Frontal cortex (tissue), 4 donors: ENCODE measurements around the gene MTMR11. TPM values are rescaled to one million over a fixed set of nuclear protein-coding genes. Genes with fewer than 3 reads are reported as not detected.
A peak's percentile ranks its signal among the peaks of the same experiment; 100 is the strongest.

Experiments
- DNase-seq, 2 donors: peaks; one replicate each; pipeline ENCODE4 v3.0.0; 2012; ENCODE audit warnings: low spot score in 2 of 2
- FAIRE-seq: peaks from 2 replicates; lab custom pipeline; 2012; peaks lifted over from hg19 to GRCh38; lab: Jason Lieb, UNC
- total RNA-seq: library from RNA; depleted of rRNA; stranded (reverse); fragments of >200 nt; gene quantifications from one replicate; pipeline ENCODE4 v1.2.3, GENCODE V29; 2014
- donor health status: control.
- donor health status: control.
- donor health status: control.

Gene MTMR11
- total RNA-seq, 1 donor from 2014 or later, result 2.0 TPM

DNA sequence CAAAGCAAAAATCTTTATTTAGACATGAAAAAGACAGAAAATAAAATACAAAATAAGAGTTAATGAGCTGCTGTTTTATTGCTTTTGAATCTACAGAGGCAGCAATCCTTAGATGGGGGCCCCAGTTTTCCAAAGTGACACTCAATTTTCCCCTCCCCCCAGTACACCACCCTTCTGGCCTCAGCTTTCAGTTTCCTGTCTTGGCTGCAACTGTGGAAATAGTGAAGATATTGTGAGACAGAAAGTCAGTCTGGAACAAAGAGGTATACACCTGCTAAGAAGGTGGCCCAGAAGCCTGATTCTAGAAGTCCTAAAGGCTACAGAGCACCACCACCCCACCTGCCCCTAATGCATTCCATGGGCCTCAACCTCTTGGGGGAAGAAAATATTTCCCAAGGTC, 1.1 kb upstream of the MTMR11 start:
- FAIRE-seq (no peak), DNase-seq (no peak)

GRCh38 chr1:149936992-149937705, 470 bp upstream of the MTMR11 start:
- FAIRE-seq (no peak), DNase-seq (no peak)

GRCh38 chr1:149934356-149934755, 2.3 kb downstream of the MTMR11 start:
- no peak for FAIRE-seq

GRCh38 chr1:149933208-149933607, 3.5 kb downstream of the MTMR11 start:
- FAIRE-seq, result no peak

More at GRCh38 chr1:149934356-149934755, 2.3 kb downstream of the MTMR11 start:
- no peak for DNase-seq

DNA sequence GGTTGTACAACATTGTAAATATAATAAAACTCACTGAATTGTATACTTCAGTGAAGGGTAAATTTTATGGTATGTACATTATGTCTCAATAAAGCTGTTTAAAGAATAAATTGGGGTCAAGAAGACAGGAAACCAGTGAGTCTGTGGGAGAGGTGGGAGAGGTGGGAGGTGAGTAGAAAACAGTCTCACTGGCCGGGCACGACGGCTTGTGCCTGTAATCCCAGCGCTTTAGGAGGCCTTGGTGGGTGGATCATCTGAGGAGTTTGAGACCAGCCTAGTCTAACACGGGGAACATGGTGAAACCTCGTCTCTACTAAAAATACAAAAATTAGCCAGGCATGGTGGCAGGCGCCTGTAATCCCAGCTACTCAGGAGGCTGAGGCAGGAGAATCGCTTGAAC, 4.2 kb downstream of the MTMR11 start:
- FAIRE-seq, result no peak
- DNase-seq, result no peak

More at GRCh38 chr1:149933208-149933607, 3.5 kb downstream of the MTMR11 start:
- DNase-seq, result no peak

DNA sequence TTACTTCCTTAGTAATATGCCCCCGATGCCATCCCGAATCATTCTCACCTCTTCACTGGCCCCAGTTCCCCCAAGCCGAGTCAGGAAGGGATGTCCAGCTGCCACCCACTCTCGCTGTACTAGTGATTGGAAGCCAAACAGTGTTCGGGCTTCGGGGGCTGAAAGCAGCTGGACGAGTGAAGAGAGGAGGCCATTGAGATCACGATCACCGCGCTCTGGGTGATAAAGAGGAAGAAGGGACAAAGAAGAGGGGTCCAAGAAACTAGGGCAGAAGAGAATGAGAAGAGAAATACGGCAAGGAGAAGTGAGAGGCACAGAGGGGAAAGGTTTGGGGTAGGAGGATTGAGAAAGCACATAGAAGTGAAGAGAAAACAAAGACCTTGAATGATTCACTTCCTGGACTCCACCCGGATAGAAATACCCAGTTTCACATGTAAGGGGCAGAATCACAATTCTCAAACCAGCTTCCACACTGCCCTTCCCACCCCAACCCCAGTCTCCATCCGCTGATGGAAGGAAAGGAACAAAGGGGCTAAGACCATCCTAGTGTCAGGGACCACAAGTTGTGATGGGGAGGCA, 5.4 kb downstream of the MTMR11 start:
- DNase-seq, result no peak
- no peak for FAIRE-seq

- no peak for FAIRE-seq
These were observed 6.8 kb downstream of the MTMR11 start for GRCh38 chr1:149929856-149930255.

DNA sequence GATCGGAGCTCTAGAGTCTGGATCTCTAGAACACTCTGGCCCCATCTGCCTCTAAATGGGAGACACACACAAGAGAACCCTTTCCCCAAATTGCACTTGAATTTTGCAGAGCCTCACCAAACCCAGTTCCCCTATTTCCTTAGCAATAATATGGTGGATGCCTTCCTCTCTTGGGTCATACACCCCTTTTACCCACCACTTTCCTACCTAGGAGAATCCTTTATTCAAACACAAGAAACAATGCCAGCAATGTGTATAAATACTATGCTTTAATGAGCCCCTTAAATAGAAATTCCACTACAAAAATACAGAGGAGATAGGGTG, 8.3 kb downstream of the MTMR11 start:
- FAIRE-seq (no peak), DNase-seq (no peak)

More at GRCh38 chr1:149929856-149930255, 6.8 kb downstream of the MTMR11 start:
- DNase-seq, result no peak

DNA sequence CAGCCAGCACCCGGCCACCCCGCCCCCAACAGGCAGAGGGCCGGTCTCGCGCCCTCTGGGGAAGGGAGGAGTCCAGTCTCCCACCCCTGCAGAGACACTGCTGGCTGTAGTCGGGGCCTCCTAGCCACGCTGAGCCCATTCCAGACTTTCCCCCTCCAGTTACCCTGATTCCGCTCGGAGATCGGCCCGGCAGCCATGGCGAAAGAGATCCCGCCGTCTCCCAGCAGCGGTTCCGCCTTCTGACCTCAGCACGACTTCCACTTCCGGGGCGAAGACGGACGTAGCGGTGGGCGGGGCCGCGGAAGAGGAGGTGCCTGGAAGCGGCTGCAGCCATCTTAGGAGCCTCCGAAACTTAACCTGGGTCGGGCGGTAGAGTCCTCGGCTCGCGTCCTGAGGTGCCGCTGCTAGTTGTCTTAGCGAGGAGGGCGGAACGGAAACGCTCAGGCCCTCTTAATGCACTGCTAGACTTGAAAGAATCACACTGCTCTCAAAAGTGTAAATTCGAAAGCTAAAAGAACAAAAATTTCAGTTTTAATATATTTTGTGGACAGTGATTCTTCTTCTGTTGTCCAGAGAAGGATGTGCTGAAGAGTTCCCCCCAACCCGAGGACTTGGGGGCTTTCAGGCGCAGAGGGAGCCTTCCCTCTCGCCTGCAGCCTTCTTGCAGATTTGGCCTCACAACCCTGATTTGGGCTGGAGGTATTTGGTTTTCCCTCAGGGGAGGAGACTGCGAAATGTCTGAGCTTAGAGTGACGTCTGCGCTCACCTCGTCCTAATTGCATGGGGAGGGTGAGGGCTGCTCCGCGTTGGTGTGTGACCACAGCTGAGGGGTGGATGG, 8.9 kb downstream of the MTMR11 start, which contains the start of gene SF3B4:
Gene SF3B4, minus strand, starts transcription at position 241 of the 838 bp plus-strand sequence. Its CDS starts 44 bp downstream, at position 197.
- FAIRE-seq (no peak), DNase-seq (peak; percentile 76 to 88)

GRCh38 chr1:149927056-149927562, 9.6 kb downstream of the MTMR11 start:
- DNase-seq (no peak), FAIRE-seq (no peak)

GRCh38 chr1:149926296-149926695, 10.4 kb downstream of the MTMR11 start:
- DNase-seq, result no peak
- no peak for FAIRE-seq

DNA sequence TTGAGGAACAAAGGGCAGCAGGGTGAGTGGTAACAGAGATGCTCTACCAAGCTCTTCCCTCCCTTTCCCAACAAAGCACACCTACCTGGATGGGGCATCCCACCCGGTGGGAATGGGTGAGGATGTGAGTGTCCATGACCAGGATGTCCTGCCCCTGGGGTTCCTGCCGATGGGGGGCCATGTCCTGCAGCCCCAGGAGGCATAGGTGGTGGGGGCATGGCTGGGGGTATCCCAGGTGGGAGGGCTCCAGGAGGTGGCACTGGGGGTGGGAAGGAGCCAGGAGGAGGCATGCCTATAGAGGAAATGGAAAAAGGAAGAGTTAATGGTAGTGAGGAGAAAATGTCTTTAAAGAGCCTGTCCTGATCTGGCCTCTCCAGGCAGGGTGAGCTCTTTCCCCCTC, 10.9 kb downstream of the MTMR11 start:
- no peak for FAIRE-seq

GRCh38 chr1:149925345-149925744, 11.3 kb downstream of the MTMR11 start:
- no peak for FAIRE-seq
- no peak for DNase-seq

More for the DNA sequence above, 10.9 kb downstream of the MTMR11 start:
- DNase-seq, result no peak

DNA sequence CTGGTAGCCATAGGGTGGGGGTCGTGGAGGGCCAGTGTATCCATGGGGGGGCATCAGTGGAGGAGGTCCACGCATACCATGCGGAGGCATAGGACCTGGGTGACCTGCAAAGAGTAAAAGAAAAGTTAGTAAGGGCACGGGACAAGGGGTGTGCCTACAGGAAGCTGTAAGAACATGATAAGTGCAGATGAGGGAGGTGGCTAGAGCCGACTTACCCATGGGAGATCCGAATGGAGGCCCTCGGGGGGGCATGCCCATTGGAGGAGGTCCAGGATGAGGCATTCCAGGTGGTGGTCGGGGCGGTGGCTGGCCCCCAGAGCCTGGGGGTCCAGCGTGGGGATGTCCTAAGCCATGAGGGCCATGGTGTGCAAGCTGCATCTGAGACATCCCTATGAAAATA, 13.1 kb downstream of the MTMR11 start:
- DNase-seq, result no peak
- no peak for FAIRE-seq

- no peak for FAIRE-seq
- DNase-seq, result peak; percentile 50 to 76
These were observed 19.0 kb downstream of the MTMR11 start, which contains the start of gene SV2A for GRCh38 chr1:149917571-149918144. SV2A (minus strand) TSS chr1:149917844; CDS start chr1:149913840, 4,004 bp downstream.

GRCh38 chr1:149916898-149917252, 19.8 kb downstream of the MTMR11 start:
- FAIRE-seq (no peak), DNase-seq (no peak)

DNA sequence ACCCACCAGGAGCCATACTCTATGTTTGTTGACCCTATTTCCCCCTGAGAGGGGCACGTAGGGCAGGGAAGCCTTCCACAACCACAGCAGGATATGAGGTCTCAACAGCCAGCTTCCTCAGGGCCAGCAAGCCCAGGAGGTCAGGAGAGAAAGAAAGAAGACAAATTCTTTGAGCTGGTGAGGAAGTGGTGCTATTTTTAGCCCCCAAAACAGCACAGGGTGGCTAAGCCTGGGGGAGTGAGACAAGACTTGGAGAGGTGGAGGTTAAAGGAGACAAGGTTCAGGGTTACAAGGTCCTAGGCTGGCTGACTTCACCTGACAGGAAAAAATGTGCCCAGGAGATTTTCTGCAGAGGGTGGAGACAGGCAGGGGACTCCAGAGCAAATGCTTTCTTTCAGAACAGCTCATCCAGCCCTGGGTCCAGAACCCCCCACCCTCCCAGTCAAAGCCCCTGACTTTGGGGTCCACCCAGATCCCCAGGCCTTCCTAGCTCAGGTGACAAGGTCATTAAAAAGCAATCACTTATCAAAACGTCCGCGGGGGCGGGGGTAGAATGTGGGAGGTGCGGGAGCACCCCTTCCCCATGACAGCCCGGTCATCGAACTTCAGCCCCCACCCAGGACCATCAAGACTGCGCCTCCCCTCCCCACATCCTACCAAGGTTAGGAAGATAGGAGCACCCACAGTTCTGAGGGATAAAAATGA, 20.3 kb downstream of the MTMR11 start:
- DNase-seq, result no peak
- FAIRE-seq, result no peak

GRCh38 chr1:149915429-149916192, 21.1 kb downstream of the MTMR11 start:
- FAIRE-seq (no peak), DNase-seq (no peak)

DNA sequence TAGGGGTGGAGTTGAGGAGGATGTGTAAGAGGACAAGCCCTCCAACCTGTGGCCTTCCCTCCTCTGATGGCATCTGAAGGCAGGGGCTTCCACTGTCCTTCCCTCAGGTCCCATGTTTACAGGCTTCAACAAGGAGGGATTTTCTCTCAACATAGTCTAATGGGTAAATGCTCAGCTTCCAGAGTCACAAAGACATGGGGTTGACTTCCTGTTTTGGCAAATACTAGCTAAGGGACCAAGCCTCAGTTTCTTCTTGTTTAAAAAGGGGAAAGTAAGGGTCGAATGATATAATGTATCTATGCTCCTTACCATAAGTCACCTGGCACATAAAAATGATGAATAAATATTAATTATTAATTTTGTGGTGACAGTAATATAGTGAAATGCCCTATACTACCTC, 22.1 kb downstream of the MTMR11 start:
- no peak for FAIRE-seq

More for the DNA sequence above, 22.1 kb downstream of the MTMR11 start:
- DNase-seq, result no peak
